Stimulated activated CD4-positive, alpha-beta T cell treated with anti-CD3 and anti-CD28 coated beads, Interleukin-1b, Interleukin-23, amount 100 ng/mL, for 48 hours (primary cell): ENCODE measurements around the gene GLG1.
"Not testable (repeated sequence)": the region's sequence is repeated elsewhere in the genome, so short reads cannot be mapped to it uniquely, and the experiment has no call there.

Source experiments
- DNase-seq: peaks from one replicate; pipeline ENCODE4 v3.0.0-alpha.2; 2020

GLG1 gene

GRCh38 chr16:74431516-74431915 lies 175.4 kb downstream of the GLG1 start:
- no peak for DNase-seq

DNA sequence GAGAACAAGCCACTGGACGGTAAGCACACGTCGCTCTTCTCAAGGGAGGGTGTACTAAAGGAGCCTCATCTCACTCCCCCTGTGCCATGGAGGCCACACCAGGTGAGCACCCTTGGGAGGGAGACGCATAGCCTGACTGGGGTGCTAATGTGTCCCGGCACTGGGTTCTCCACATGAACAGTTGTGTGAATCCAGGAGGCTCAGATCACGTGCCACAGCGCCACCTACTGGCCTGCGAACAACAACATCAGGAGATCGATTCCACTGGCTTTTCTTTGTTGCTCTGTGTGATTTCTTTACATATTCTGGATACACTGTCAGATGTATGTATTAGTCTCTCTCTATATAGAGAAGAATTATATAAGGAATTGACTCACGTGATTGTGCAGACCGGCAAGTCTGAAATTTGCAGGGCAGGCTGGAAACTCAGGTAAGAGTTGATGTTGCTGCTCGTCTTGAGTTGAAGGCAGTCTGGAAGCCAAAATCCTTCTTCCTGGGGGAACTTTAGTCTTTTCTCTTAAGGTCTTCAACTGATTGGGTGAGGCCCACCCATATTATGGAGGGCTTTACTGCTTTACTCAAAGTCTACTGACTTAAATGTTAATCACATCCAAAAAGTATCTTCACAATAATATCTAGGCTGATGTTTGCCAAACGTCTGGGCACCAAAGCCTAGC lies 176.7 kb downstream of the GLG1 start:
- DNase-seq = peak; percentile 54

DNA sequence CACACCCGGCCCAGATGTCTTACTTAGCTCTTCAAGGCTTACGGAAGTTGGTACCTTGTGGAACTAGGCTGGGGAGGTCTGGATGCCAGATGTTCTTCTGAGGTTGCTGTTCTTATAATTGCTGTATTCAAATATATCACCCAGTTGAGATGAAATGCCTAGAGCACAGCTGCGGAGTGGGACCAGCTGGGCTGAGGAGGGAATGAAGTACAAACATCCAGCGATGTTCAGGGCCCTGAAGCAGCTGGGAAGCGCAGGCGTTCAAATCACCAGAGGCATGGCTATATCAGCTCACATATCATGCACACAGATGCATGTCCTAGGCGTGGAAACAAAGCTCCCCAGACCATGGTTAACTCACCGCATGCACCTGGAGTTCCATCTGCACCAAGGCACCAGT lies 178.4 kb downstream of the GLG1 start:
- not testable (repeated sequence) for DNase-seq

GRCh38 chr16:74425751-74426150 lies 181.2 kb downstream of the GLG1 start:
- DNase-seq = not testable (repeated sequence)

GRCh38 chr16:74423721-74424120 lies 183.2 kb downstream of the GLG1 start:
- not testable (repeated sequence) for DNase-seq

DNA sequence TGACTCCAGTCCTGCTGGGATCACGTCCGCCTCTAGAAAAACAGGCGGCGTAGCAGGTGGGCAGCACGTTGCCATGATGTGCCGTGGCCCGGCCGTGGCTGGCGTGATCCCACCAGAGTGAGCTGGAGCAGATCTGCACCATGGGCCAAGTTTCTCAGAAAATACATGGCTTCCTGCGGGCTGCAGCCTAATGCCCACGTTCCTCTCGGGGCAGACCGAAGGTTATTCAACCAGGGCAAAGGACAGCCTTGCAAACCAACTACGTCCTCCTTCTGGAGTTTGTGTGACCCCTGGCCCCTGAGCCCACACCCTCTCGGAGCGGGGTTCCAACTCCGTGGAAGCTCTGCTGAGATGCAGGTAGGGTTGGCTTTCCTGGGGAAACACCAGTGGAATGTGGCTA lies 184.8 kb downstream of the GLG1 start:
- not testable (repeated sequence) for DNase-seq

- DNase-seq = not testable (repeated sequence)
Observed at GRCh38 chr16:74421482-74421785, 185.5 kb downstream of the GLG1 start.

DNA sequence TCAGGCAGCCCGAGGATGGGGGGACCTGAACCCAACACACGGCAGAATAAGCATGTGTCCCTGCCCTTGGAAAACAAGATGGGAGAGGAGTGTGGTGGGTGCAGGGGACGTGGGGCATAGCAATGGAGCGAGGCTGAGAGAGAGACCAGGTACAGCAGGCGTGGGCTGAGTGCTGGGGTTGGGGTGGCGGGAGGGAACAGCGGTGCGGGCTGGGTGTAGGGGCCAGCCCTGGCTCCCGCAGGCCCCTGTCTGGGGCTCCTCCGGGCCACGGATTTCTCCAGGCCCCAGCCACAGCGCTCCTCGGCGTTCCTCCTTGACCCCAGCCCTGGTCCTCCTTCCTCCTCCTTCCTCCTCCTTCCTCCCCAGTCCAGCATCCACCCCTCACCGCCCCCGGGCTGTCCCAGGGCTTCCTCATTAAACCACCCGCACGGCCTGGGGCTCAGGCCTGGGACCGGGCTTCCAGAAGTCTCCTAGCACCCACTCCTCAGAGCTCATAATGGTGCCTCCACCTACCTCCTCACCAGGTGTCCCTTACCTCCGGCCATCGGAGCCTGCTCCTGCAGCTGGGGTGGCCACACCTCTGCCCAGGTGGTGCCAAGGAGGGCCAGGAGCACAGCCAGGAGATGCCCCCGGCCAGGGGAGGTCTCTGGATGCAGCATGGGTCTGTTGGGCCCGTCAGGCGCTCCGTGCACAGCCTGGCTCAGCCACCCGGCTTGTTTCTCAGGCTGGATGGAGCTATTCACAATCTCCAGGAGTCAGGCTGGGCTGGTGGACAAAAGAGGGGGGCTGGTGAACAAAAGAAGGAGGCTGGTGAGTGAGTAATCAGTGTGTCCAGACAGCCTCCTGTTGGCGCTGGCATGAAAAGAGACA lies 186.1 kb downstream of the GLG1 start, which contains the start of gene CLEC18B:
Gene CLEC18B (minus strand): TSS at position 867 of the 870 bp plus-strand sequence. CDS start 208 bp downstream, at position 659.
- DNase-seq = not testable (repeated sequence)

DNA sequence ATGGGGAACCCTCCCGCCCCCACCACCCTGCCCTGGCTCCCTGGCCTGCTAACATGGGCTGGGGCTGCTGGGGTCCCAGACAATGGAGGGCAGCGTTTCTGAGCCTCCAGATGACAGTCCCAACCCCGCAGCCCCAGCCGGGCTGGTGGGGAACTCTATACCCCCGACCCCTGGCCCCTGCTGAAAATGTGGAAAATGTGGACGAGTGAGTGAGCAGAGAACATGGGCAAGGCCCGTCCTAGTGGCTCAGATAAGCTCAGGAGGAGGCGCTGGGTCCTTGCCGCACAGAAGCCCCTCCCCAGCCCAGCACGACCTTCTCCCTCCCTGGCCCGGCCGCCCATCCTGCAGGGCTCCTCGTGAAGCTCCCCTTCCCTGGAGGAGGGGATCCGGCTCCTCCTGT lies 187.1 kb downstream of the GLG1 start:
- not testable (repeated sequence) for DNase-seq

DNA sequence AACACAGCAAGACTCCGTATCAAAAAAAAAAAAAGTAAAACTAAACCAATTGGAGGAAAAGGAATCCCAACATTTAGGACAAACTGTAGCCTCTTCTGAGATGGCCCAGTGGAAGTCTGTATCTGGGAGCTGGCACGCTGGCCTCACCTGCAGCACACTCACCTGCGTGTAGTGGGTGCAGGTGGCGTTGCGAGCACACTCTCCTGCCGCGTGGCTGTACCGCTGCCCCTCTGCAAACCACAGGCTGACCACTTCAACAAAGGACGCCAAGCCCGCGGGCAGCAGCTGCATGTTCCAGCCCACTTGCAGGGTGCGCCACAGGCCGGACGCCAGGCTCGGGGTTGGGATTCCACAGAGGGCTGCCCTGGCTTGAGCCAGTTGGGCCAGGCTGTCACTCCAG lies 189.0 kb downstream of the GLG1 start:
- not testable (repeated sequence) for DNase-seq

- DNase-seq = not testable (repeated sequence)
Observed at GRCh38 chr16:74413920-74414319, 193.0 kb downstream of the GLG1 start.

- not testable (repeated sequence) for DNase-seq
Observed at GRCh38 chr16:74413485-74413884, 193.4 kb downstream of the GLG1 start.

GRCh38 chr16:74412775-74413390 lies 194.0 kb downstream of the GLG1 start:
- DNase-seq = not testable (repeated sequence)

- not testable (repeated sequence) for DNase-seq
Observed at GRCh38 chr16:74412138-74412774, 194.7 kb downstream of the GLG1 start.

DNA sequence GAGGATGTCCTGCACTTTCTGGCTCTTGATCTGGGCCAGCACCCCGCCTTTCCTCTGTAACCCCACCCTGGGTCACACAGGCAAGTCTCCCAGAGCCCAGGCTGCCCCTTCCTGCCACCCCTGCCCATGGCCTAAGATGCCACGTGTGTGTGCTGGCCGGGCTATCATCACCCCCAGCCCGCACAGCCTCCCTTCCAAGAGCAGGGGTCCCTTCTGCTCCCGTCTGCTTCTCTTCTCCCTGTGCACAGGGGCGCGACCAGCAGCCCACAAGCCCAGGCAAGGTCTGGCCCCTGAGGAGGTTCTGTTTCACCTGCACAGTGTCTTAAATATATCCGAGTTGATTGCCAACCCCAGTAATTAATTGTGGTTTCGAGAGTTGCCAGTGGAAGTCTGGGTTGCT lies 195.9 kb downstream of the GLG1 start:
- not testable (repeated sequence) for DNase-seq

DNA sequence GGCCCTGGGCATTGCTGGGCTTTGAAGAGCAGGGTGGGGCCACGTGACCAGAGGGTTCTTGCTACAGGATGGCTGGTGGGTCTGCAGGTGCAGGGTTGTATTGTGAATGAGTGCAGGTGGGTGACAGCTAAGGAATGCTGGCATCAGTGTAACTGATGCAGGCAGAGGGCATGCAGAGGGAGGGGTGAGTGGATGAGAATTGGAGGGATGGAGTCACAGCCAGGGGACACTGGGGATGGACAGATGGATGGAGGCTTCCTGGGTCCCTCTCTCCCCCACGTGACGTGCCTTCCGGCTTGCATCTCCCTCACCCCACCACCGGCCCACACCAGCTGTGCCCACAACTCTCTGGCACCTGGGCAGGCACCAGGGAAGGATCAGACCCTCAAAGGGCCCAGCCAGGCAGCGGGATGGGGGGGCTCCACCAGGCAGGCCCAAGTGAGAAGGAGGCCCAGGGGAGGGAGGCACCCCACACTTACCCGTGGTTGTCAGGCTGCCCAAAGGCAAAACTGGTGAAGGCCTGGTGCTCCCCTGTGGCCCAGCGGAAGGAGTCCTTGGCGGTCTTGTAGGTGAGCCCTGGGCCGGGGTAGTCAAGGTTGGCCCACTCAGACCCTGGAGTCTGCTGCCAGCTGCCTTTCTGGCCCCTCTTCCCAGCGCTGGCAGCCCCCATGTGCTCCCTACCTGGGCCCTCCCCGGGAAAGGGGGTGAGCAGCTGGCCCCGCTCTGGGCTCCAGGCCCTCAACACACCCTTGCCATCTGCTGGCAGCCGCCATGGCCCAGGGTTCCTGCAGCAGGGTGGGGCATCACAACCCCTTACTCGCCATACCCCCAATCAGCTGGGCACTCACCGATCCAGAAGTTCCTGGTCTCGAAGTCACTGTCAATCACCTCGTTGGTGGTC lies 196.6 kb downstream of the GLG1 start:
- not testable (repeated sequence) for DNase-seq

DNA sequence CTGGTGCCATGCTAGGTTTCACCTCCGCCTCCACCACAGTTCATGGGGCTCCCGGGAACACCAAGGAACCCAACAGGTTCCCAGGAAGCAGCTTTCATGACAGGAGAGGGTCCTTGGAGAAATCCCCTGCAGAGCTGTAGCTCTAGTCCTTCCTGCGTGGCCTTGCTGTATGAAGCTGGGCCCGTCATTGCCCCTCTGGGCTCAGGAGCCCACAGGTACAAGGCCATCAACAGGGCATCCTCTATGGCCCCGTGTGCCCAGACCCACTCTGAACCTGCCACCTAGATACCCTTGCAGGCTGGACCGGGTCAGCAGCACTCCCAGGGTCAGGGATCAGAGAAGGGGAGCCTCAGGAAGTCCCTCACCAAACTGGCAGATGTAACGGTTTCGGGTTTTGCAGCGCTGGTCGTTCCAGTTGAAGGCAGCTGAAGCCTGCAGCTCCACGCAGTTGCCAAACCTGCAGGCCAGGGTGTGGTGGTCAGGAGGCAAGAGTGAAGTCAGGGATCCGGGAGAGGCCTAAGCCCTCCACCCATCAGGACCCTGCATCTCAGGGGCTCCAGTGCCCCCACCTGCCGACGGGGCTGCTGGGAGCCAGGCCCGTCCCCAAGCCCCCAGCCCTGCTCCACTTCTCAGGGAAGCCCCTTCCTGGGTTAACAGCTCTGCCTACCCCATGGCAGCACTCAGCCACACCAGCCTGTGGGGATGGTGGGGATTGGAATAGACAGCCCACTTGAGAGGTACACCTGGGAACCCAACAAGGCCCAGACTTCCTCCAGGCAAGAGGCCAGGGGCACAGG lies 197.5 kb downstream of the GLG1 start:
- DNase-seq = not testable (repeated sequence)

DNA sequence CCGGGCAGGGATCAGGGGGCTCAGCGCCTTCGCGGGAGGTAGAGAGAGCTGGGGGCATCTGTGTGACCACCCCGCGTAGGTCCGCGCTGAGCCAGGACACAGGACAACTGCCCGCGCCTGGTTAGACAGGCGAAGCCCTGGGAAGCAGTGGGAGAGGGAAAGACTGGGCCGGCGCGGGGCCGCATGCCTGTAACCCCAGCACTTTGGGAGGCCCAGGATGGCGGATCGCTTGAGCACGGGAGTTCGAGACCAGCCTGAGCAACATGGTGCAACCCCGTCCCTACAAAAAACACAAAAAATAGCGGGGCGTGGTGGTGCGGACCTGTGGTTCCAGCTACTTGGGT lies 199.6 kb downstream of the GLG1 start:
- DNase-seq = not testable (repeated sequence)

- not testable (repeated sequence) for DNase-seq
Observed at GRCh38 chr16:74406600-74407361, 200.1 kb downstream of the GLG1 start.

DNA sequence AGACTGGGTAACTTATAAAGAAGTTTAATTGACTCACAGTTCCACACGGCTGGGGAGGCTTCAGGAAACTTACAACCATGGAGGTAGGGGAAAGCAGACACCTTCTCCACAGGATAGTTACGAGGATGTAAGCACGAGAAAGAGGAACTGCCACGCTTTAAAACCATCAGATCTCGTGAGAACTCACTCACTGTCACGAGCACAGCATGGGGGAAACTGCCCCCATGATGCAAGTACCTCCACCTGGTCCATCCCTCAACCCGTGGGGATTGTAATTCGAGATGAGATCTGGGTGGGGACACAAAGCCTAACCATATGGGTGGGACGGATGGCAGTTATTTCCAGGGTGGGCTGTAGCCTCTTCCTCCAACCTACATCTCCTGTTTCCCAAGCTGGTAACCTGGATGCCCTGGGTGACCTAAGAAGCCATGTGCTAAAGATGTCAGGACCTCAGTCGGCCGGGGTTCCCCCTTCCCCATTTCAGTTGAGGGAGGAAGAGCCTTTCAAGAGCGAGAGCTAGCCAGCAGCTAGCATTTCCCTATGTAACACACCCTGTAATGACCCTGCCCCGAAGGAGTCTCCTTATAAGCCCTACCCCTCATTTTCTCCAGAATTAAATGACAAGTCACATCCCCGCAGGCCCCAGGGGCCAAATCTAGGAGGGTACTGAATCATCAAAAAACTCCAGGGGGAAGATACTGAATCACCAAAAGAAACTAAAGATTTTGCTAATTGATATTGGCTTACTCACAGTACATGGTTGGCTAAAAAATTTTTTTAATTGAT lies 202.6 kb downstream of the GLG1 start:
- not testable (repeated sequence) for DNase-seq
